GM12875 (cell line): Measurements from ENCODE around the gene GLIS1.

Experiments
- H3K4me3 ChIP-seq: one replicate; pipeline ENCODE4 v1.5.1; 2011; ENCODE audit warnings: low read depth, low read length, control low read depth
- TF ChIP-seq, protein P1 (sequence below): IDR thresholded peaks from 2 replicates; pipeline ENCODE4 v1.5.1; 2011; ENCODE audit warnings: low read depth, mild to moderate bottlenecking, control low read depth, inconsistent platforms, low read length, moderate library complexity, borderline replicate concordance; ENCODE audit not compliant: insufficient read depth

GLIS1 gene

DNA sequence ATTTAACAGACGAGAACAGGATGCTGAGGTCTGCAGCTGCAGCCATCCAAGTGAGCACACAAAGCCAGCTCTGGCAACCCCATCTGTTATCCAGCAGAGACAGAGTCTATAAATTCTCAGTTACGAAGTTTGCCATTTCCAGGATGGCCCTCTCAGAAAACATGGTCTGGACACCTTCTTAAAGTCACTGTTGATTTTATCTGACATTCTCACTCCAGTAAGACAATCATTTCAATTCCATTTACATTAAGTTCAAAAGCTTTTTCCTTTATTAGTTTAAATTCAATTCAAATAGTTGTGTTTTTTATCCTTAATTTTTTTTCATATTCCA, 154.2 kb downstream of the GLIS1 start:
- TF ChIP-seq, protein P1, sequence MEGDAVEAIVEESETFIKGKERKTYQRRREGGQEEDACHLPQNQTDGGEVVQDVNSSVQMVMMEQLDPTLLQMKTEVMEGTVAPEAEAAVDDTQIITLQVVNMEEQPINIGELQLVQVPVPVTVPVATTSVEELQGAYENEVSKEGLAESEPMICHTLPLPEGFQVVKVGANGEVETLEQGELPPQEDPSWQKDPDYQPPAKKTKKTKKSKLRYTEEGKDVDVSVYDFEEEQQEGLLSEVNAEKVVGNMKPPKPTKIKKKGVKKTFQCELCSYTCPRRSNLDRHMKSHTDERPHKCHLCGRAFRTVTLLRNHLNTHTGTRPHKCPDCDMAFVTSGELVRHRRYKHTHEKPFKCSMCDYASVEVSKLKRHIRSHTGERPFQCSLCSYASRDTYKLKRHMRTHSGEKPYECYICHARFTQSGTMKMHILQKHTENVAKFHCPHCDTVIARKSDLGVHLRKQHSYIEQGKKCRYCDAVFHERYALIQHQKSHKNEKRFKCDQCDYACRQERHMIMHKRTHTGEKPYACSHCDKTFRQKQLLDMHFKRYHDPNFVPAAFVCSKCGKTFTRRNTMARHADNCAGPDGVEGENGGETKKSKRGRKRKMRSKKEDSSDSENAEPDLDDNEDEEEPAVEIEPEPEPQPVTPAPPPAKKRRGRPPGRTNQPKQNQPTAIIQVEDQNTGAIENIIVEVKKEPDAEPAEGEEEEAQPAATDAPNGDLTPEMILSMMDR = no peak
- H3K4me3 ChIP-seq = no peak overlapping the region

DNA sequence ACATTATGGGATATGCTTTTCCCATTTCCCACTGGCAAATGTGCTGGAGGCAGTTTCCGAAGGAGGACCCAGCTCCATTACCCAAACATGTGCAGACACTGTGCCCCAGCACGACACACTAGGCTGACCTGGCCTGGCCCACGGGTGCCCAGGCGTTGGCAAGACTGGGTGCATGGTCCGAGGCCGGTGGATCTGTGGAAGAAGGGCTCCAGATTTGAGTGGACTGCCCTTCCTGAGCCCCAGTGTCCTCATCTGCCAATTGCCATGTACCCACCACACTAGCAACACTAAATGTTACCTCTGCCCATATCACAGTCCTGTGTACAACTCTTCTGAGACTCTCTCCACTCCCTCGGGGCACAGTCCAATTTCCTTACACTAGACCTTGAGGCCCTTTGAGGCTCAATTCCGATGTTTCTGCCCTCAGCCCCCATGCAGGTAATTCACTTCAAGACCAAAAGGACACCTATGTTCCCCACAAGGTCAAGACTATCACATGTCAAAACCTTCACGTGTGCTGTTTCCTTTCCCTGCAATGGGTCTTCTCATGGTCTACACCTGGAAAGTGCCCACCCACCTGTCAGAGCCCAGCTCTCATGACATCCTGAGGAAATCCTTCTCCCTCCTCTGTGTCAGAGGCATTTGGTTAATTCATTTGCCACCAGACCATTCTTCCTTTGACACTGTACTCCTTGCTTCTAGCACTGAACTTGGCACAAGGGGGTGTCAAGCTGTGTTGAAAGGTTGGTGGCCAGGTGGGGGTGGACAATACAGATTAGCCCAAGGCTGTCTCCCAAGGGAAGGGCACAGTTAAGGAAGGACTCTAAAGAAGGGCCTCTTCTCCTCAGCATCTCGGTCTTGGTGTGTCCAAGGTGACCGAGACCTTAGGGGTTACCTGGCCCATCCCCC, 154.8 kb downstream of the GLIS1 start:
- H3K4me3 ChIP-seq = no peak overlapping the region
- TF ChIP-seq, protein P1 = no peak

DNA sequence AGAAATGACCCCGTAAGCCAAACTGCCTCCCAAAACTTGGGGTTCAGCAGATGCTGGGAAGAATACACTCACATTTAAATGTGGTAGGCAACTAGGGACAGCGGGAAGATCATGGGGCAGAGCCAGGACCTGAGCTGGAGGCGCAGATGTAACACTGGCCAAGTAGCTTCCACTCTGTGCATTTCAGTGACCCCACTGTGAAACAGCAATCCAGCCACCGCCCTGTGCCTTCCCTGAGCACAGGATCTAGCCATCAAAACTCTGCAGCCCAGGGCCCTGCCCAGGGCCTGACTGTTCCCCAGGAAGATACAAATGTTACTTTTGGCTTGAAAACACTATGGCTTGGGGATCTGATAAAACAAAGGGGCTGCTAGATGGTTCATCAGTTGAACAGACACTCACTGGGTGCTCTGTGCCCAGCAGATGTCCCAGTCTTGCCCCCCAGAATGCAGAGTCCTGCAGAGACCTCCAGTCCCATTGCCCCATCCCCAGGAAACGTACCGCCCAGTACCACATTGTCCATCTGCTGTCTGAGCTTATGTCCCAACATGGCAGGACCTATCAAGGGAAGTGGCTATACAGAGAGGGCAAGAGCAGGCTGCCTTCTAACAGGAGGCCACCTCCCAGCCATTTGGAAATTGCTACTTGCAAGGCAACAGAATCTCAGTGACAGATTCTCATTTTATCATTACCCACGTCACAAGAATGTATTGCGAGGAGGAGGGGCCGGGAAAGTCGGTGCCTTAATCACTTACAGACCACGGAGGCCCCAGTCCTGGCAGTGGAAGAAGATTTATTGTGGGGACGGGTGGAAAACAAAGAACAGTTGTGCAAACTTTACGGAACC, 155.7 kb downstream of the GLIS1 start:
- TF ChIP-seq, protein P1 = no peak
- H3K4me3 ChIP-seq = no peak overlapping the region

DNA sequence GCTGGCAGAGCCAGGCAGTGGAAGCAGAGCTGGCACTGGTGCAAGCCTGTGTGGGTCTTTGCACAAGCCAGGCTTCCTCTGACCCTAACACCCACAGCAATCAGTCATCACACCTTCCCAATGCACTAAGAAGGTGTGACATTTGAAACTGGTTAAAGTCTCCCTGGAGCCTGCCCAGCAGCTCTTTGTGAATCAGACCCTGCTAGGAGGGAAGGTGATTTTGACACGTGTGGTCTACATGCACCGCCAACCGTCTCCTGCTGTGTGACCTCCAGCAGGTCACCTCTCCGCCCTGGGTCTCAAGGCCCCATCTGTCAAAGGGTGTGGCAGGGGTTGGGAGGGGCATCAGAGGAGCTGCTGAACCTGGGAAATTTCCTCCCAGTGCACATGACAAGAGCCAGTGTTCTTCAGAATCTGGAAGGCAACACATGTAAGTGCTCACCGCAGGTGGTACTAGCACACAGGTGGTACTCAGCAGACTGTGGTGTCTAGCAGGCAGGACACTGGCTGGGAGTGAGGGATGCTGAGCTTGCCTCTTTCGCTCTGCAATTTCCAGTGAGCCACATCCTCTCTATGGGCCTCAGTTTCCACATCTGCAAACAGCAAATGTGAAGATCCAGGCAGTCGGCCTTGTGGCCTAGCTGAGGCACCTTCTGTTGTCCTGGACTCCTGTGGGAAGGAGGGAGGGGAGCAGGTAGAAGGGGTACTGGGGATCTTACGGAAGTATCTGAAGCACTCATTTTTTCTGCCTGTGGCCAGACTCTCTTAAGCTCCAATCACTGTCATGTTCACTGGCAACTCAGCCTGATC, 156.5 kb downstream of the GLIS1 start:
- H3K4me3 ChIP-seq = no peak overlapping the region
- TF ChIP-seq, protein P1 = no peak

DNA sequence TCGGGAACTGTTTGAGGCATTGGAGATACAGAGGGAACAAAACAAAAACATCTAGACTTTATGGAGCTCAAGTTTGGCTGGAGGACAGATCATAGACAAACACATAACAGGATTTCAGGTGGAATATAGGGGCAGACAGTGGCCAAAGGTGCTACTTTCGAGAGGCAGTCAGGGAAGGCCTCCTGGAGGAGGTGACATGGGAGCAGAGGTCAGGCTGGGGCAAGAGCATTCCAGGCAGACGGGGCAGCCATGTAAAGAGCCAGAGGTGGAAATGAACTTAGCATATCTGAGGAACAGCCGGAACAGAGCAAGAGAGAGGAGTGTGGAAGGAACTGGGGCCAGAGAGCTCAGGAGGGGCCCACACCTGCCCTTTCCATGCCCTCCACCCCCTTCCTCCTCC, 157.5 kb downstream of the GLIS1 start:
- H3K4me3 ChIP-seq = no peak overlapping the region
- TF ChIP-seq, protein P1 = no peak

DNA sequence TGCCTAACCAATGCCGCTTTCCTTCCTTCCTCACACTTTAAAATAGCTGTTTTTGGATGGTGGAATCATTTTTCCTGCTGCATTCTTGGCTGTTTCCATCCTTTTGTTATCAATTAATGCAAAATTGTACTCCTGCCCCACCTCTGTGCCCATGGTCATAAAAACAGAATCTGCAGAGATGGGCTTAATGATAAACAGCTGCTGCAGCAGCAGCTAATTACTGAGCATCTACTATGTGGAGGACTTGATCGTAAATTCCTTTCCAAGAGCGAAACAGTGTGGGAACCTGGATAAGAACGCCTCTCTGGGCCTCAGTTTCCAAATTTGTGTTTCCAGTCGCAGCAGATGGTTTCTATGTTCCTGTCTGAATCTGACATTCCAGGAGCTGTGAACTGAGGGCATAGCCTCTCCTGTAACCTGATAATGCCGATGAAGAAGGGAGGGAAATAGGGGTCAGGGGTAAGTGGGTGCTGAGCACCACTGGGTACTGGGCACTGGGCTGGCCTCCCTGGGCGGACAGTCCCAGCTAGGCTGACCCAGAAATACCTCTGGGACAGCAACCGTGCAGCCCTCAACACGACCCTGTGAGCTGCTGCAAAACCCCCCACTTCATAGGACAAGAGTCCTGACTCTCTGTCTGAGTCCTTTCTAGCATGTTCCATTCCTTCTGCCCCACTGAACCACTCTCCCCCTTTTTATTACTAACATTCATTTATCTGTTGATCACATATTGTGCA, 158.1 kb downstream of the GLIS1 start:
- TF ChIP-seq, protein P1 = no peak
- H3K4me3 ChIP-seq = no peak overlapping the region
